Measurements from ENCODE around the gene CD74. TPM values are rescaled to one million over a fixed set of nuclear protein-coding genes. Genes with fewer than 3 reads are reported as not detected.
"Not testable (repeated sequence)": the region's sequence is repeated elsewhere in the genome, so short reads cannot be mapped to it uniquely, and the experiment has no call there.

The CD74 gene
- total and polyA plus RNA-seq, 2 of the 4 experiments (the other 2 are of a cell fraction) = 0.18 to 1.1 TPM

DNA sequence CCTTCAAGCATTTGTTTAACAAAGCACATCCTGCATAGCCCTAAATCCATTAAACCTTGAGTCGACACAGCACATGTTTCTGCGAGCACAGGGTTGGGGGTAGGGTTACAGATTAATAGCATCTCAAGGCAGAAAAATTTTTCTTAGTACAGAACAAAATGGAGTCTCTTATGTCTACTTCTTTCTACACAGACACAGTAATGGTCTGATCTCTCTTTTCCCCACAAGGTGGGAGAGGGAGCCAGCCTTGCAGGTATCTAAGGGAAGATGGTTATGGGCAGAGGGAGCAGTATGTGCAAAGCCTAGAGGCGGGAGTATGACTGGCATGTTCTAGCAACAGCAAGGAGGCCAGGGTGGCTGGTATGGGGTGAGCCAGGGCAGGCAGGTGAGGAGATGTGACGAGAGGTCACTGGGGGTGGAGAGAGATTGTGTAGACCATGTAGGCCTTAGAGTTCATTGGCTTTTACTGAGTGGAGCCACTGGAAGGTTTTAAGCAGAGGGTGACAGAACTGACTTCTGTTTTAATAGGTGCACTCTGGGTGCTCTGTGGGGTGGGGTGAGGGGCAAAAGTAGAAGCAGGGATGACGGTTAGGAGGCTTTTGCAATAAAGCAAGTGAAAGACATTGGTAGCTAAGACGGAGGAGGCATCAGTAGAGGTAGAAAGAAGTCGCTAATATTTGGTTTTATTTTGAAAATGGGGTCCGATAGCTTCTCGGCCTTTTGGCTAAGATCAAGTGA, 42.0 kb upstream of the CD74 start:
- Histone ChIP-seq H2BK120ac (ENCODE audit: low read depth, low read length) (no peak overlapping the region), H3K4me1 (ENCODE audit: control insufficient read depth, insufficient read depth, low read length) (no peaks in the 10 kb centered on the region), H4K5ac (ENCODE audit: low read depth, low read length) (no peak overlapping the region), H3K23ac (ENCODE audit: low read depth, low read length) (no peak overlapping the region), H4K91ac (ENCODE audit: insufficient read depth, low read depth, low read length) (no peak overlapping the region), H2AK9ac (replicated peaks; ENCODE audit: low read depth, low read length, poor library complexity) (no peak overlapping the region), H3K9me1 (ENCODE audit: insufficient read depth, low read length) (no peaks in the 10 kb centered on the region), H3K27ac (ENCODE audit: insufficient read depth, low read length) (no peak overlapping the region), H2BK20ac (ENCODE audit: low read depth, low read length) (no peak overlapping the region), H4K8ac (ENCODE audit: low read depth in 2 of 2, low read length in 2 of 2) (no peak overlapping the region), H3K79me1 (ENCODE audit: low read depth in 1 of 2, low read length in 2 of 2) (peaks cover 0 to 9% of the 10 kb centered on the region in 2 experiments; a peak in 1 of 4 replicates), H2BK15ac (ENCODE audit: low read depth, low read length) (no peak overlapping the region), H2AFZ (replicated peaks; ENCODE audit: low read length, poor library complexity) (no peak overlapping the region), H3K14ac (replicated peaks; ENCODE audit: low read depth, low read length) (no peak overlapping the region), H2BK5ac (ENCODE audit: low read depth, low read length, poor library complexity, severe bottlenecking) (no peak overlapping the region), H2AK5ac (ENCODE audit: low read depth, low read length) (no peak overlapping the region), H3K4me3 (ENCODE audit: insufficient read depth, low read depth, low read length) (no peak overlapping the region), H3K36me3 (ENCODE audit: control insufficient read depth, insufficient read depth, low read length) (no peaks in the 10 kb centered on the region), H3K9ac (ENCODE audit: low read depth, low read length) (no peak overlapping the region), H3K18ac (ENCODE audit: low read depth, low read length) (no peak overlapping the region), H3K56ac (ENCODE audit: extremely low read depth, insufficient read depth, low read length) (no peak overlapping the region), H3K4me2 (ENCODE audit: low read depth, low read length) (no peak overlapping the region), H3K27me3 (ENCODE audit: control insufficient read depth, insufficient read depth, low read length) (no peaks in the 10 kb centered on the region), H3K4ac (ENCODE audit: low read depth, low read length) (no peak overlapping the region), H3K9me3 (ENCODE audit: control insufficient read depth, insufficient read depth, low read length) (no peaks in the 10 kb centered on the region), H4K20me1 (ENCODE audit: insufficient read depth, low read length) (no peaks in the 10 kb centered on the region; the same call in 1 of the 2 replicates)
- no peak for ATAC-seq (ENCODE audit: low read depth)
- in situ Hi-C loops (cut with MboI; ENCODE audit: low sequenced_read_pairs) = loop anchor here (5.0 kb wide), 1 partner anchor 198 kb away; no protein-coding TSS in a partner anchor
- dilution Hi-C loops (cut with HindIII; ENCODE audit: low sequenced_read_pairs, unreplicated experiment) = no loop called here
- TF ChIP-seq BHLHE40 (IDR thresholded peaks at IDR 0.05; ENCODE audit: low read depth, low read length) (no peak), FOS (IDR thresholded peaks at IDR 0.05; ENCODE audit: low read depth, low read length) (no peak)
- BruUV-seq (replicated peaks) = no TSS peak
- POLR2A ChIA-PET (ENCODE audit: unreplicated experiment) = no interaction called here
- CTCF ChIA-PET = no interaction called here
- DNase-seq = no peak
- intact Hi-C loops (cut with micrococcal nuclease) = no loop called here
- WGBS, 2 experiments (ENCODE audit: extremely low coverage in 2 of 2, insufficient read length in 1 of 2) = 81% methylated on average over 3 of the region's 9 CpGs; no CpG with 5 or more reads in 1 of the 2 experiments

DNA sequence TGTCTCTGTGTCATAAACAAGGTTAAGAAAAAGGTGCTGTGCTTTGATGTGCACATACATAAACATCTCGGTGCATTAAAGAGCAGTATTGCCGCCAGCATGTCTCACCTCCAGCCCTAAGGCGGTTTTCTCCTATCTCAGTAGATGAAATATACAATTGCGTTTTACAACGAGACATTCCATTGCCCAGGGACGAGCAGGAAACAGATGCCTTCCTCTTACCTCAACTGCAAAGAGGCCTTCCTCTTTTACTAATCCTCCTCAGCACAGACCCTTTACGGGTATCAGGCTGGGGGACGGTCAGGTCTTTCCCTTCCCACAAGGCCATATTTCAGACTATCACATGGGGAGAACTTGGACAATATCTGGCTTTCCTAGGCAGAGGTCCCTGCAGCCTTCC, 41.3 kb upstream of the CD74 start:
- BruUV-seq (replicated peaks); H2BK20ac ChIP-seq (ENCODE audit: low read depth, low read length); H2BK120ac ChIP-seq (ENCODE audit: low read depth, low read length); H3K4me3 ChIP-seq (ENCODE audit: insufficient read depth, low read depth, low read length); H3K9ac ChIP-seq (ENCODE audit: low read depth, low read length); H4K5ac ChIP-seq (ENCODE audit: low read depth, low read length); intact Hi-C loops (cut with micrococcal nuclease); ATAC-seq (ENCODE audit: low read depth); H2AFZ ChIP-seq (replicated peaks; ENCODE audit: low read length, poor library complexity); H3K18ac ChIP-seq (ENCODE audit: low read depth, low read length); H3K4me2 ChIP-seq (ENCODE audit: low read depth, low read length); H3K9me3 ChIP-seq (ENCODE audit: control insufficient read depth, insufficient read depth, low read length); DNase-seq; H3K4ac ChIP-seq (ENCODE audit: low read depth, low read length); H3K56ac ChIP-seq (ENCODE audit: extremely low read depth, insufficient read depth, low read length); H2AK9ac ChIP-seq (replicated peaks; ENCODE audit: low read depth, low read length, poor library complexity); H3K14ac ChIP-seq (replicated peaks; ENCODE audit: low read depth, low read length); H3K9me1 ChIP-seq (ENCODE audit: insufficient read depth, low read length); dilution Hi-C loops (cut with HindIII; ENCODE audit: low sequenced_read_pairs, unreplicated experiment); H3K27me3 ChIP-seq (ENCODE audit: control insufficient read depth, insufficient read depth, low read length); H3K79me1 ChIP-seq (ENCODE audit: low read depth in 1 of 2, low read length in 2 of 2); H4K8ac ChIP-seq (ENCODE audit: low read depth in 2 of 2, low read length in 2 of 2); H3K23ac ChIP-seq (ENCODE audit: low read depth, low read length); H2AK5ac ChIP-seq (ENCODE audit: low read depth, low read length); H3K27ac ChIP-seq (ENCODE audit: insufficient read depth, low read length); H3K36me3 ChIP-seq (ENCODE audit: control insufficient read depth, insufficient read depth, low read length); H2BK5ac ChIP-seq (ENCODE audit: low read depth, low read length, poor library complexity, severe bottlenecking); CTCF ChIA-PET; H3K4me1 ChIP-seq (ENCODE audit: control insufficient read depth, insufficient read depth, low read length); POLR2A ChIA-PET (ENCODE audit: unreplicated experiment); H4K20me1 ChIP-seq (ENCODE audit: insufficient read depth, low read length); H4K91ac ChIP-seq (ENCODE audit: insufficient read depth, low read depth, low read length); H2BK15ac ChIP-seq (ENCODE audit: low read depth, low read length): not testable (repeated sequence)
- WGBS, 2 experiments (ENCODE audit: extremely low coverage in 2 of 2, insufficient read length in 1 of 2) = no CpG with 5 or more reads among the region's 8 CpGs
- in situ Hi-C loops (cut with MboI; ENCODE audit: low sequenced_read_pairs) = loop anchor here (5.0 kb wide), 1 partner anchor 198 kb away; no protein-coding TSS in a partner anchor
